LNCaP clone FGC (cell line): ENCODE data around the gene SVEP1.

Experiments
- DNase-seq: peaks from one replicate; pipeline ENCODE4 v3.0.0-alpha.2; 2011; ENCODE audit warnings: low read depth
- H3K4me3 ChIP-seq: 2 replicates; pipeline ENCODE4 v1.5.1; 2011; ENCODE audit warnings: mild to moderate bottlenecking, low read depth, low read length, control low read depth
- TF ChIP-seq, protein P1 (sequence below): IDR thresholded peaks from 2 replicates; pipeline ENCODE4 v1.5.1; 2012; ENCODE audit warnings: mild to moderate bottlenecking; ENCODE audit not compliant: control insufficient read depth, insufficient read depth; ENCODE audit errors: extremely low read depth

The SVEP1 gene

DNA sequence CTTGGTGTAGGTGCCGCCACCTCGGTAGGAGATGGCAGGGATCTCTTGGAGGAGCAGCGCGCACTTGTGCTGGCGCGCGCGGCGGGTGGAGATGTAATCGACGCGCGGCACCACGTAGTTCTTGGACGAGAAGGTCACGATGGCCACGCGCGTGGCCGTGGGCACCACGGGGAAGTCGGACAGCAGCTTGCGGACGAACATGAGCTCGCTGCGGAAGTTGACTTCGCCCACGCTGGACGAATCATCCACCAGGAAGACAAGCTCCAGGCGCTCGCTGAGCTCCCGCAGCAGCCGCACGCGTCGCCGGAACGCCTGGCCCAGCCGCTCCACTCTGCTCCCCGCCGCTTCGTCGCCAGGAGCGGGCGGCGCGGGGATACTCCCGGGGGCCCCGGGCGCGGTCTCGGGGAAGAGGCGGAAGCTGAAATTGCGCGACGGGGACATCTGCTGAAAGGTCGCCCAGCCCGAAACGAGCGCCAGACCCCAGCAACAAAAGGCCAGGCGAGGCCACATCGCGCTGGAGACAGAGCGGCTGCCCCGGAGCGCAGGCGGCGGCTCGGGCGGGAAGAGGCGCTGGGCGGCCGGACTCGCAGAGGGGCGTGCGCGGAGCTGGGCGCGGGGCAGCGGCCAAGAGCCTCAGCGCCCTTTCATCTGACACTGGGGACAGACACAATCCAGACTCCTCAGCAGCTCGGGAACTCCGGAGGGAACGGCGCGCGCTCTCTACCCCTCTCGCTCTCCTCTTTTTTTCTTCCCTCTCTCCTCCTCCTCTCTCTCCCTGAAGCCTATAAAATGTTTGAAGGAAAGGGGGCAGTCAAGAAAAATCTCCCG is at the start of gene SVEP1:
Gene SVEP1, minus strand, starts transcription at position 708 of the 828 bp plus-strand sequence. Its CDS starts 198 bp downstream, at position 510.
- DNase-seq, result no peak
- TF ChIP-seq, protein P1, sequence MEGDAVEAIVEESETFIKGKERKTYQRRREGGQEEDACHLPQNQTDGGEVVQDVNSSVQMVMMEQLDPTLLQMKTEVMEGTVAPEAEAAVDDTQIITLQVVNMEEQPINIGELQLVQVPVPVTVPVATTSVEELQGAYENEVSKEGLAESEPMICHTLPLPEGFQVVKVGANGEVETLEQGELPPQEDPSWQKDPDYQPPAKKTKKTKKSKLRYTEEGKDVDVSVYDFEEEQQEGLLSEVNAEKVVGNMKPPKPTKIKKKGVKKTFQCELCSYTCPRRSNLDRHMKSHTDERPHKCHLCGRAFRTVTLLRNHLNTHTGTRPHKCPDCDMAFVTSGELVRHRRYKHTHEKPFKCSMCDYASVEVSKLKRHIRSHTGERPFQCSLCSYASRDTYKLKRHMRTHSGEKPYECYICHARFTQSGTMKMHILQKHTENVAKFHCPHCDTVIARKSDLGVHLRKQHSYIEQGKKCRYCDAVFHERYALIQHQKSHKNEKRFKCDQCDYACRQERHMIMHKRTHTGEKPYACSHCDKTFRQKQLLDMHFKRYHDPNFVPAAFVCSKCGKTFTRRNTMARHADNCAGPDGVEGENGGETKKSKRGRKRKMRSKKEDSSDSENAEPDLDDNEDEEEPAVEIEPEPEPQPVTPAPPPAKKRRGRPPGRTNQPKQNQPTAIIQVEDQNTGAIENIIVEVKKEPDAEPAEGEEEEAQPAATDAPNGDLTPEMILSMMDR, result no peak
- no peak within 1 kb of the TSS for H3K4me3 ChIP-seq

DNA sequence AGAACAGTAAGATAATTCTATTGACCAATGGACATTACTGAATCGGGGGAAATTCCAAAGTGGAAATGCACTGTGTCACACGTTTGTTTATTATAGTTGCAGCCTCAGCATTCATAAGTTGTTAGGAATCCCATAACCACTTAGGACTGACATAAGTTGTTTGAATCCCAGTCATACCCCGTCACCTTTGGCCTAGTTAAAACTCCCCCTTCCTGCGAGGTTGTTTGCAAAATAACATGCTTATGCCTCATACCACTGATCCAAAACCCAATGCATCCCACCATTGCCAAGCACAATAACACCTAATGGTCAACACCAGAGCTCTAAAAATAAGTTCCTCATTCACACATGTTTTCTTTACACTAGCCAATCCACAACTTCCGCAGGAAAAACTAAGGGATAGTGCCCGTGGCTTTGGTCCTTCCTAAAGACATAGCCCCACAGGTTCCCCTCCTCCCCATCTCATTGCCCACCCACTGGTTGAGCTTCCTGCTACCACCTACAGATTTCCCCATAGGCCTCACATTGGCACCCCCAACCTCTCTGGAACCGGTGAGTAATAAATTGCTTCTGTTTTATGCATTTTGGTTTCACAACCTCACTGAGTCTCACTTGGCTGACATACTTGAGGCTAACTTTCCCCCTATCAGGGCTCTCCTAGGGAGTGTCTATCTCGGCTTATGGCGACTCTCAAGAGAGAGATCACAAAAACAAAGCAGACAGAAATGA is 46.7 kb upstream of the SVEP1 start:
- no peak overlapping the region for H3K4me3 ChIP-seq
- no peak for DNase-seq
- TF ChIP-seq, protein P1, result no peak

DNA sequence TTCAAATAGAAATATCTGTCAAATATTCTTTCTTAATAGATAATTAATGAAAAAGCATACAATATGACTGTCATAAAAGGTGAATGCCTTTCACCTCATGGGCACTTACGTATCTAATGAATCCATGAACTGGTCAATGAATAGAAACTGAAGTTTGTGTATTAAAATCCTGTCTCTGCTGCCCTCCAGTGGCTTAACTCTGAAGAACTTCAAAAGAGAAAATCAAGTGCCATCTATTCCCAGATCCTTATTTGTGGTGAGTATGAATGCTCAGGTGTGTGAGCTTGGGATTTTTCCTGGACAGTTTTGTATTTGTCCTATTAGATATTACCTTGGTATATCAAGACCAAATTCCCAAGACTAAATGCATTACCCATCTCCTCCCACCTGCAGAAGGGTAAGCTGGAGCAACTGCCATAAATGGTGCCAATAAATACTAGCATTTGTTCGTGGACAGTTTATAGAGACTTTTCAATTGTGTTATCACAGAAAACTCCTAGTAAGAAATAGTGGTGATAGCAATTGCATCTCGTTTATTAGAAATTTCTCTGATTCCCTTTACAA is 44.0 kb upstream of the SVEP1 start:
- TF ChIP-seq, protein P1, result peak; percentile 62
- DNase-seq, result peak; percentile 18
- no peak overlapping the region for H3K4me3 ChIP-seq

DNA sequence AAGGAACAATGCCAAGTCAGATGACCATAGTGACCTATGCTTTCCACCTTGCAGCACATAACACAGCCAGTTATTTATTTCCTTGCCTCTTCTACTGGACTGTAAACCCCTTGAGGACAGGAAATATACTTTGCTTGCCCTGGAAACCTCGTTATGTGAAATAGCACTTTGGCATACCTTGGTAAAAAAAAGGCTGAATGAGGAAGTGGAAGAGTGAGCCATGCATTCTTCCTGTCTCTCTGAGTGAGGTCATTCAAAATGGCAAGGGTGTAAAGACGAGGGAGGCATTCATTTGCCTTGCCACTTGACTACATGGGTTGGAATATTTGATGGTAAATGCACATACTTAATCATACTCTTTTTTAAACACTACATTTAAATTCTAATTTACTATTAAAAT is 42.8 kb upstream of the SVEP1 start:
- no peak for DNase-seq

DNA sequence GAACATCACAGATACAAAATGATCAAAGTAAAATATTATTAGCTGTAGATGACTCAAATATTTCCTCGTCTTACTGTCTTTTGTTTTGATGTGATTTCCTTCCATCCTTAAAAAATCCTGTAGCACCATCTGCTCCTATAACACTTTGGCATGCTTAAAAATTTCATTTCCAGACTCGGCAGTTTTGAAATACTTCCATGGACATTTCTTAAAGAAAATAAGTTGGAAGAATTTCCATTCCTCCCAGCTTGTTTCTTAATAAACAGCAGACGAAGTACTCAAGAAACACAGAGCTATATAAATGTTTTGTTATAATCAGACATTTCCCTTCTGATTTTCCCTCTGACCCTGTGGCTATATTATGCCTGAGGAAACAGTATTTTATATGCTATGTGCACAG is 41.2 kb upstream of the SVEP1 start:
- DNase-seq, result no peak
- TF ChIP-seq, protein P1, result no peak

More for the DNA sequence above, 42.8 kb upstream of the SVEP1 start:
- H3K4me3 ChIP-seq, result no peak overlapping the region
- TF ChIP-seq, protein P1, result no peak

DNA sequence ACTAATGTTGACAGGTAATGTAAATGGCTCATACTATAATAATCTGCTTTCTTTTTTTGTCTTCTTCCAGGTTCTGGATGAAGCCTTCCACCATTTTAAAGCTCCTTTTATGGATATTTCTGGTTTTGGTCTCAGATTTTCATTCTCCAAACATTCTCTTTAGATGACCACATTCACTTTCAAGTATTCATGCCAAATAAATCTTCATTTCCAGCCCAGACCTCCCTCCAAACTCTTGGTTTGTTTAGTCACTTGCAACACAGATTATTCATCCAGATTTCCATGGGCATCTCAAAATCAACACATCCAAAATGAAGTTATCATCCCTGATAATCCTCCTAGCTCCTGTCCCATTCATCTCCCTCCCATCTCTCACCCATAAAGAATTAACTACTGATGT is 40.3 kb upstream of the SVEP1 start:
- DNase-seq, result no peak
- TF ChIP-seq, protein P1, result no peak
- no peak overlapping the region for H3K4me3 ChIP-seq

More for the DNA sequence above, 41.2 kb upstream of the SVEP1 start:
- no peak overlapping the region for H3K4me3 ChIP-seq
